Dedifferentiated amniotic fluid mesenchymal stem cell (primary cell): ENCODE measurements around the gene SMARCC2.
"Not testable (repeated sequence)": the region's sequence is repeated elsewhere in the genome, so short reads cannot be mapped to it uniquely, and the experiment has no call there.

Experiments
- DNase-seq: peaks from one replicate; pipeline ENCODE4 v3.0.0-alpha.2; 2016; ENCODE audit errors: extremely low spot score

Gene SMARCC2

GRCh38 chr12:56163533-56164344 lies 25.5 kb downstream of the SMARCC2 start:
- no peak for DNase-seq

- DNase-seq, result no peak
Measured at GRCh38 chr12:56162468-56163290, 26.6 kb downstream of the SMARCC2 start.

- DNase-seq, result no peak
Measured at GRCh38 chr12:56161690-56162351, 27.5 kb downstream of the SMARCC2 start.

- DNase-seq, result no peak
Measured at GRCh38 chr12:56160894-56161689, 28.2 kb downstream of the SMARCC2 start.

- DNase-seq, result no peak
Measured at GRCh38 chr12:56160193-56160763, 29.0 kb downstream of the SMARCC2 start.

- DNase-seq, result no peak
Measured at GRCh38 chr12:56159482-56160192, 29.6 kb downstream of the SMARCC2 start.

GRCh38 chr12:56158926-56159461 lies 30.3 kb downstream of the SMARCC2 start:
- peak; percentile 67 for DNase-seq

- peak; percentile 99 for DNase-seq
Measured at GRCh38 chr12:56158029-56158925, 31.0 kb downstream of the SMARCC2 start, which contains the start of gene MYL6. Gene MYL6, plus strand, starts transcription at chr12:56158359. Its CDS starts 43 bp downstream, at chr12:56158402.

GRCh38 chr12:56157201-56158028 lies 31.9 kb downstream of the SMARCC2 start:
- peak; percentile 81 for DNase-seq

GRCh38 chr12:56156464-56157200 lies 32.7 kb downstream of the SMARCC2 start:
- not testable (repeated sequence) for DNase-seq

GRCh38 chr12:56155256-56155845 lies 33.9 kb downstream of the SMARCC2 start:
- DNase-seq, result no peak

GRCh38 chr12:56154818-56155217 lies 34.5 kb downstream of the SMARCC2 start:
- DNase-seq, result no peak

GRCh38 chr12:56154246-56154771 lies 35.0 kb downstream of the SMARCC2 start:
- DNase-seq, result no peak

GRCh38 chr12:56153678-56154065 lies 35.6 kb downstream of the SMARCC2 start:
- DNase-seq, result no peak

GRCh38 chr12:56152756-56153677 lies 36.3 kb downstream of the SMARCC2 start:
- DNase-seq, result no peak
